ENCODE data around the gene ZIC4. TPM values are rescaled to one million over a fixed set of nuclear protein-coding genes. Genes with fewer than 3 reads are reported as not detected.

Gene ZIC4
- total RNA-seq, 1 experiment from 2014 or later = not detected

DNA sequence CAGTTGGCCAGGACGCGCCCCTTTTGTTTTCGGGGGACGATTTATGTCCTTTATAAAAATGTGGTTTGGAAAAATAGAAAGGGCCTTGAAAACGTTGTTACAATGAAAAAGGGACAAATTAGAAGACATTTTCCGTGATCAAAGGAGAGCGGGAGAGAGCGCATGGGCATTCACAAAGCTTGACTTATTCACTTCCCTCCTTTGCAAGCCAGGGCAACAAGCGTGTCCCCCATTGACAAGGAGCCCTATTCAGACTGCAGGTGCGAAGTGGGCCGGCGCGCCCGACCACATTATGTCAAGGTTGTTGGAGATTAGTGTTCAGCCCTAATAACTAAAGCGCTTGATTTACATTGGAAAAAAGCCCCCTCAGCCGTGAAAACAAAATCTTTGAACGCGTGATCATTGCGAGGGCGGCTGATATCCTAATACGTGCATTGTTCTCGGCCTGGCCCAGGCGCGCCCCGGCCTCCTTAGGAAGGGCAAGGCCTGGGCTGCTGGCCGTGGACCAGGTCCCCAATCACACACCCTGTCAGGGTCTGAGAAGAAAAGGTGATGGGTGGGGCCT is 25.9 kb downstream of the ZIC4 start:
- CTCF ChIA-PET = interaction anchor here (0.6 kb wide), 1 partner anchor 38 kb away, joined by 3 read pairs; no protein-coding TSS in a partner anchor
- peaks cover 82% of the 10 kb centered on the region for H3K27me3 Mint-ChIP-seq (ENCODE audit: insufficient read depth, unreplicated experiment)
- H3K4me1 Mint-ChIP-seq (ENCODE audit: insufficient read depth, unreplicated experiment) = no peaks in the 10 kb centered on the region
- no peaks in the 10 kb centered on the region for H3K36me3 Mint-ChIP-seq (ENCODE audit: insufficient read depth, unreplicated experiment)
- intact Hi-C loops (cut with micrococcal nuclease) = no loop called here
- TF ChIP-seq, protein P1, sequence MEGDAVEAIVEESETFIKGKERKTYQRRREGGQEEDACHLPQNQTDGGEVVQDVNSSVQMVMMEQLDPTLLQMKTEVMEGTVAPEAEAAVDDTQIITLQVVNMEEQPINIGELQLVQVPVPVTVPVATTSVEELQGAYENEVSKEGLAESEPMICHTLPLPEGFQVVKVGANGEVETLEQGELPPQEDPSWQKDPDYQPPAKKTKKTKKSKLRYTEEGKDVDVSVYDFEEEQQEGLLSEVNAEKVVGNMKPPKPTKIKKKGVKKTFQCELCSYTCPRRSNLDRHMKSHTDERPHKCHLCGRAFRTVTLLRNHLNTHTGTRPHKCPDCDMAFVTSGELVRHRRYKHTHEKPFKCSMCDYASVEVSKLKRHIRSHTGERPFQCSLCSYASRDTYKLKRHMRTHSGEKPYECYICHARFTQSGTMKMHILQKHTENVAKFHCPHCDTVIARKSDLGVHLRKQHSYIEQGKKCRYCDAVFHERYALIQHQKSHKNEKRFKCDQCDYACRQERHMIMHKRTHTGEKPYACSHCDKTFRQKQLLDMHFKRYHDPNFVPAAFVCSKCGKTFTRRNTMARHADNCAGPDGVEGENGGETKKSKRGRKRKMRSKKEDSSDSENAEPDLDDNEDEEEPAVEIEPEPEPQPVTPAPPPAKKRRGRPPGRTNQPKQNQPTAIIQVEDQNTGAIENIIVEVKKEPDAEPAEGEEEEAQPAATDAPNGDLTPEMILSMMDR (IDR thresholded peaks at IDR 0.05; ENCODE audit: unreplicated experiment) = no peak
- BruUV-seq (replicated peaks) = no TSS peak
- H3K4me3 Mint-ChIP-seq (ENCODE audit: unreplicated experiment) = no peak overlapping the region
- DNase-seq (ENCODE audit: unreplicated experiment) = no peak
- H3K27ac Mint-ChIP-seq (ENCODE audit: low read depth, unreplicated experiment) = no peak overlapping the region
- no peaks in the 10 kb centered on the region for H3K9me3 Mint-ChIP-seq (ENCODE audit: unreplicated experiment)
- POLR2A ChIA-PET = no interaction called here

DNA sequence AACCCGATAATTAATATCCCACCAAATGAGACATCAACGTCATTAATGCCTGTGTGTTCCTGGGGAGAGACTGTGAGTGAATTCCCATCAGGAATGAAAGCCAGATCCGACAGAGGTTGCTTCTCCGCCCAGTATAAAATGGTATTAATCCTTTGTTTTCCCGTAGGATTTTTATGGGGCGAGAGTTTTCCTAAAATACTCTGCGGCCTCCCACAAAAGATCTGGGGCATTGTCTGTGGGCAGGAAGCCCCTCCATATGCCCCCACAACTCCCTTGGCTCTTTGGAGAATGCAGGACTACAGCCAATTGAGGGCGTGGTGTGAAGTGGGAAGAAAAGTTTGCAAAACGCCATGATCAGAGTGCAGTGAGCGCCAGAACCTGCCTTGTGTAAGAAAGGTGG is 26.7 kb downstream of the ZIC4 start:
- Mint-ChIP-seq H3K36me3 (ENCODE audit: insufficient read depth, unreplicated experiment) (no peaks in the 10 kb centered on the region), H3K27ac (ENCODE audit: low read depth, unreplicated experiment) (no peak overlapping the region), H3K27me3 (ENCODE audit: insufficient read depth, unreplicated experiment) (peaks cover 89% of the 10 kb centered on the region), H3K4me1 (ENCODE audit: insufficient read depth, unreplicated experiment) (no peaks in the 10 kb centered on the region), H3K4me3 (ENCODE audit: unreplicated experiment) (no peak overlapping the region), H3K9me3 (ENCODE audit: unreplicated experiment) (no peaks in the 10 kb centered on the region)
- no TSS peak for BruUV-seq (replicated peaks)
- TF ChIP-seq, protein P1 (IDR thresholded peaks at IDR 0.05; ENCODE audit: unreplicated experiment) = no peak
- DNase-seq (ENCODE audit: unreplicated experiment) = no peak
- intact Hi-C loops (cut with micrococcal nuclease) = no loop called here
- CTCF ChIA-PET = no interaction called here
- POLR2A ChIA-PET = no interaction called here

DNA sequence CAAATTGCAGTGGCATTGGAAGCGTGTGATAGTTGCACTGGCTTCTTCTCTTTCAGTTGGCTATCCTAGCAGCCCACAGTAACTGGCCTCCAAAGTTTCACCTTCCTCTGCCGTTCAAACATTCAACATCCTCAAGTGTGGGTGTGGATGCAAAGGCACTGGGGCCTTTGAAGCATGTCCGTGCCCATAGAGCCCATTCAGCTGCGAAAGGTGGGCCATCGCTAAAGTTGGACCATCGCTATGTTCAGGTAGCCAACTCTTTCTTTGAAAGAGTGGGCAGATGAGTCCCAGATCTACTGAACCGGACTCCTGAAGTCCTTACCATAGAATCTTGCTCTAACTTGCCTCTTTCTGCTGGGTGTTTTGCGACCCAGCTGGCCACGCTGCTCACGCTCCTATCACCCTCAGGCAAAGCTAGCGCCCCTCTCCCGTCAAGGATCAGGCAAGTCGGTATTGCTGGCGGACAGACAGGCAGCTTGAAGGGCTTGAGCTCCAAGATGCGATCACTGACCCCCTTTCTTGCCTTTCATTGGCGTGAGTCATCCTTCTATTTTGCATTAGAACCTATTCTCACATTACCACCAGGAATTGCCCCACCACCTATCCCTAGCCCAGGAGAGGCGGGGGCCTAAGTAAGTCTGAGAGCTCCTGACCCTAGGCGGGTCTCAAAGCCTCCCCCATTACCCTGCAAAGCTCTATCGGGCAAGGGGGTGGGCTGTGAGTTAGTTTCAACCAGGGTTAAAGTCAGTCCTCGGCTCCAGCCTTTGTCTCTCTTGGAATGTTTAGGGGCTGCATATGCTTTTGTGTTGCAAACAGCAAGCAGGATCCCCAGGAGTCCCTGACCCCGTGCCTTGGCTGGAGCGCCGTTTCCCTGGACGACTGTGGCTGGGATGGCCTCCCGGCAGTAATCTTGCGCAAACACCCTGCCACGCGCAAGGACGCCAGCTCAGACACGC is 28.7 kb downstream of the ZIC4 start:
- intact Hi-C loops (cut with micrococcal nuclease) = no loop called here
- H3K27me3 Mint-ChIP-seq (ENCODE audit: insufficient read depth, unreplicated experiment) = peaks cover 93% of the 10 kb centered on the region
- no peak for DNase-seq (ENCODE audit: unreplicated experiment)
- H3K9me3 Mint-ChIP-seq (ENCODE audit: unreplicated experiment) = no peaks in the 10 kb centered on the region
- ChIA-PET POLR2A (interaction anchor here (0.7 kb wide), 1 partner anchor 597 kb away, joined by 3 read pairs; no protein-coding TSS in a partner anchor), CTCF (interaction anchor here (0.7 to 1.7 kb wide), 2 partner anchors 16 to 699 kb away, joined by 4 to 8 read pairs; no protein-coding TSS in a partner anchor)
- H3K4me3 Mint-ChIP-seq (ENCODE audit: unreplicated experiment) = no peak overlapping the region
- no peaks in the 10 kb centered on the region for H3K36me3 Mint-ChIP-seq (ENCODE audit: insufficient read depth, unreplicated experiment)
- no peaks in the 10 kb centered on the region for H3K4me1 Mint-ChIP-seq (ENCODE audit: insufficient read depth, unreplicated experiment)
- BruUV-seq (replicated peaks) = no TSS peak
- TF ChIP-seq, protein P1 (IDR thresholded peaks at IDR 0.05; ENCODE audit: unreplicated experiment) = no peak
- H3K27ac Mint-ChIP-seq (ENCODE audit: low read depth, unreplicated experiment) = no peak overlapping the region

DNA sequence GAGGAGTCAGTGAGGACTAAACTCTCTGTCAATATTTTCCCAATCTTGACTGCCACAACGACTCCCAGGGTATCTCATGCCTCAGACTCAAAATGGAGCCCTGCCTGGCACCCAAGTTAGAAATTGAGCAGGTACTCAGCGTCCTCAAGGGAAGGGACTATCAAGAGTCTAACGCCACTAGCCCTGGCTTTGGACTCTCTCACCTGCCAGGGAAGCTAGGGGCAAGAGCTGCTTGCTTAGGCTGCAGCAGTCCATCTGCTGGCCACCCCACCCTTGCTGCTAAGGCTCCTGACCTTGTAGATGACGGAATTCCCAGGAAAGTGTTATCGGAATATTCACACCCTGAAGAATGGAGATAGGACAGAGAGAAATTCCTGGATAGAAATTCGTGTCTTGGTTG is 33.0 kb downstream of the ZIC4 start:
- H3K9me3 Mint-ChIP-seq (ENCODE audit: unreplicated experiment) = no peaks in the 10 kb centered on the region
- TF ChIP-seq, protein P1 (IDR thresholded peaks at IDR 0.05; ENCODE audit: unreplicated experiment) = no peak
- H3K4me3 Mint-ChIP-seq (ENCODE audit: unreplicated experiment) = no peak overlapping the region
- H3K36me3 Mint-ChIP-seq (ENCODE audit: insufficient read depth, unreplicated experiment) = no peaks in the 10 kb centered on the region
- H3K27me3 Mint-ChIP-seq (ENCODE audit: insufficient read depth, unreplicated experiment) = peaks cover 99% of the 10 kb centered on the region
- ChIA-PET CTCF (interaction anchor here (0.6 kb wide), 1 partner anchor 724 kb away, joined by 3 read pairs; no protein-coding TSS in a partner anchor), POLR2A (no interaction called here)
- H3K4me1 Mint-ChIP-seq (ENCODE audit: insufficient read depth, unreplicated experiment) = no peaks in the 10 kb centered on the region
- no peak for DNase-seq (ENCODE audit: unreplicated experiment)
- intact Hi-C loops (cut with micrococcal nuclease) = no loop called here
- BruUV-seq (replicated peaks) = no TSS peak
- no peak overlapping the region for H3K27ac Mint-ChIP-seq (ENCODE audit: low read depth, unreplicated experiment)

Measured in MCF 10A (cell line).